ENCODE measurements around the gene CPT1A.
"Not testable (repeated sequence)": the region's sequence is repeated elsewhere in the genome, so short reads cannot be mapped to it uniquely, and the experiment has no call there.

Gene CPT1A

GRCh38 chr11:68841718-68842426, at the start of gene CPT1A:
CPT1A (minus strand) TSS chr11:68841916; CDS start chr11:68815474, 26,442 bp downstream.
- Histone ChIP-seq H3K4me3 (ENCODE audit: low read length in 2 of 2) (peak within 1 kb of the TSS; percentile 84 to 89), H3K4me1 (ENCODE audit: control insufficient read depth, insufficient read depth, low read length) (peaks cover 56% of the 10 kb centered on the region), H3K27ac (ENCODE audit: low read length) (peak within 1 kb of the TSS; percentile 96), H3K36me3 (ENCODE audit: control insufficient read depth in 2 of 2, insufficient read depth in 2 of 2, low read length in 2 of 2) (no peaks in the 10 kb centered on the region), H3K9me3 (ENCODE audit: control insufficient read depth in 2 of 2, low read length in 2 of 2) (no peaks in the 10 kb centered on the region), H3K9ac (ENCODE audit: low read length in 2 of 2) (peak within 1 kb of the TSS; percentile 79 to 80), H3K27me3 (ENCODE audit: control insufficient read depth in 1 of 2, insufficient read depth in 2 of 2, low read length in 2 of 2) (no peaks in the 10 kb centered on the region)

DNA sequence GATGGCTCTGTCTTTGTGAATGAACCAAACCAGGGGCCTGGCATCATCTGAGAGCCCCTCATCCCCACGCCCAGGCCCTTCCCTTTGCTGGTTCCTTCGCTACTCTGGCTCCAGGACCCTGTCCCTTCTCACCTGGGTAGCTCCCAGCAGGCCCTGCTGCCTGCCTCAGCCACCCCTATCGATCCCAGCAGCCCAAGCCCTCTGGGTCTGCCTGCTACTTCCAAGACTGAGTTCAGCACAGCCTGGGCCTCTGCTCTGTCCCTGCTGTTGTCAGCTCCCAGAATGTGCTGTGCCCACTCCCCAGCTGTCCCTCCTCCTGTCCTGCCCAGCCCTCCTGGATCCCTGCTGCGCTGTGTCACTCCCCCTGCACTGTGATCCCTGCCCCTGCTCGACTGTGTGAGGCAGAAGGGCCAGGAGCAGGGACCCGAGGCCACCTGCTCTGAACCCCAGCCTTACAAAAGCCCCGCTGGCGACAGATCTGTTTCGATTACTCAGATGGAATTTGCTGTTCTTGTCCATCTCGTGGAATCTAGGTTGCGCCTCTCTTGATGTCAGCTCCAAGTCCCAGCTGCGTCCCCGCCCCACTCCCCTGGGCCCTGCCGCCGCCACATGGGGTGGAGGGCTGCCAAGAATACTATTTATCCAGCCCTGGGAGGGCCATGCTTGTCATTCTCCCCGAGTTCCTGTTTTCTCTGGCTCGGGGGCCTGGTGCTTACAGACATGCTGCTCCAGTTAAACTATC, 48.9 kb upstream of the CPT1A start:
- Histone ChIP-seq H3K36me3 (ENCODE audit: control insufficient read depth in 2 of 2, insufficient read depth in 2 of 2, low read length in 2 of 2) (peaks cover 22 to 26% of the 10 kb centered on the region in 2 donors), H3K9ac (ENCODE audit: low read length in 2 of 2) (peak overlapping the region in 1 of 2 donors; percentile 22), H3K9me3 (ENCODE audit: control insufficient read depth in 2 of 2, low read length in 2 of 2) (no peaks in the 10 kb centered on the region), H3K27ac (ENCODE audit: low read length) (no peak overlapping the region), H3K27me3 (ENCODE audit: control insufficient read depth in 1 of 2, insufficient read depth in 2 of 2, low read length in 2 of 2) (no peaks in the 10 kb centered on the region), H3K4me1 (ENCODE audit: control insufficient read depth, insufficient read depth, low read length) (peaks cover 14% of the 10 kb centered on the region), H3K4me3 (ENCODE audit: low read length in 2 of 2) (no peak overlapping the region)

DNA sequence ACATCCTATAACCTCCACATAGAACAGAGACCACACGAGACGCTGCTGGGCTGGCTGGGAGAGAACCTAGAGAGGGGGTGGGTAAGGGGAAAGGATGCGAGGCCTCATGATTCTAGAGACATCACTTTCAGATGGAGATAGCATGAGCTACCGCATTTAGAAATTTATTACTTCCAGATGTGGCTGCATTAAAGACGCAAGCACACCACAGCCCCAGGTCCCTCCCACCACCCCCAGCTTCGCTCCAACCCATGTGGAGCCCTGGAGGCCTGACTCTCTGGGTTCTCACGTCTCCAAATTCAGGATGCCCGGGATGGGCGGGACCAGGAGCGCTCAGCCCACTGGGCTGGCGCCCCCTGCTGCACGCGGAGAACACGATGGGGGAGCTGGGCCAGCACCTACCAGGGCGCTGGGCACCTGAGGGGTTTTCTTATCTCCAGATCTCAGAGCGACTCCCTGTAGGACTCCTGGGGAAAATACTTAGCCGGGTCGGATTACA, 48.3 kb upstream of the CPT1A start:
- Histone ChIP-seq H3K27me3 (ENCODE audit: control insufficient read depth in 1 of 2, insufficient read depth in 2 of 2, low read length in 2 of 2) (no peaks in the 10 kb centered on the region), H3K4me1 (ENCODE audit: control insufficient read depth, insufficient read depth, low read length) (peaks cover 14% of the 10 kb centered on the region), H3K36me3 (ENCODE audit: control insufficient read depth in 2 of 2, insufficient read depth in 2 of 2, low read length in 2 of 2) (peaks cover 21 to 24% of the 10 kb centered on the region in 2 donors), H3K9ac (ENCODE audit: low read length in 2 of 2) (no peak overlapping the region), H3K4me3 (ENCODE audit: low read length in 2 of 2) (no peak overlapping the region), H3K9me3 (ENCODE audit: control insufficient read depth in 2 of 2, low read length in 2 of 2) (no peaks in the 10 kb centered on the region), H3K27ac (ENCODE audit: low read length) (no peak overlapping the region)

DNA sequence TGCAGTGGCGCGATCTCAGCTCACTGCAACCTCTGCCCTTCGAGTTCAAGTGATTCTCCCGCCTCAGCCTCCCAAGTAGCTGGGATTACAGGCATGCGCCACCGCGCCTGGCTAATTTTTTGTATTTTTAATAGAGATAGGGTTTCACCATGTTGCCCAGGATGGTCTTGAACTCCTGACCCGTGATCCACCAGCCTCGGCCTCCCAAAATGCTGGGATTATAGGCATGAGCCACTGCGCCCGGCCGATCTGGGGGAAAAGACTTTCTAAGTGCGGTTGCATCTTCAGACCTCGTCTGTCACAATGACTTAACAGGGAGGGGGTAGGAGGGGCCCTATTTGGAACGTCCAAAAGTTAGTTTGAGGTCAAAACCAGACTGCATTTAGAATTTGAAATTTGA, 43.1 kb upstream of the CPT1A start:
- H3K9ac ChIP-seq (ENCODE audit: low read length in 2 of 2); H3K36me3 ChIP-seq (ENCODE audit: control insufficient read depth in 2 of 2, insufficient read depth in 2 of 2, low read length in 2 of 2); H3K4me3 ChIP-seq (ENCODE audit: low read length in 2 of 2); H3K27ac ChIP-seq (ENCODE audit: low read length); H3K27me3 ChIP-seq (ENCODE audit: control insufficient read depth in 1 of 2, insufficient read depth in 2 of 2, low read length in 2 of 2); H3K9me3 ChIP-seq (ENCODE audit: control insufficient read depth in 2 of 2, low read length in 2 of 2); H3K4me1 ChIP-seq (ENCODE audit: control insufficient read depth, insufficient read depth, low read length): not testable (repeated sequence)

DNA sequence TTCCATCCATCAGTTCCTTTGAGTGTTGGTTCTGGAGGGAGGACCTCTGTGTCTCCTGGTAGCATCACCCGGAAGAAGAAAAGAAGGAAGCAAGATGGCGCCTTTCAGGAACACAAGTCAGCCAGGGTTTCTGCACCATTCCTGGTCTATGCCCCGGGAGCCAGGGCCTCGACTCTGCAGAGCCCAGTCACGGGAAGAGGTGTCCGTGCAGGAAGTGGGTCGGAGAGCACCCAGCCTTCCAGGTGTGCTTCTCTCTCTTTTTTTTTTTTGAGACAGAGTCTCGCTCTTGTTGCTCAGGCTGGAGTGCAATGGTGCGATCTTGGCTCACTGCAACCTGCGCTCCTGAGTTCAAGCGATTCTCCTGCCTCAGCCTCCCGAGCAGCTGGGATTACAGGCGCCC, 40.7 kb upstream of the CPT1A start:
- no peaks in the 10 kb centered on the region for H3K9me3 ChIP-seq (ENCODE audit: control insufficient read depth in 2 of 2, low read length in 2 of 2)
- H3K27me3 ChIP-seq (ENCODE audit: control insufficient read depth in 1 of 2, insufficient read depth in 2 of 2, low read length in 2 of 2), result no peaks in the 10 kb centered on the region
- no peaks in the 10 kb centered on the region for H3K36me3 ChIP-seq (ENCODE audit: control insufficient read depth in 2 of 2, insufficient read depth in 2 of 2, low read length in 2 of 2)
- no peaks in the 10 kb centered on the region for H3K4me1 ChIP-seq (ENCODE audit: control insufficient read depth, insufficient read depth, low read length)
- H3K27ac ChIP-seq (ENCODE audit: low read length), result no peak overlapping the region
- H3K4me3 ChIP-seq (ENCODE audit: low read length in 2 of 2), result no peak overlapping the region
- no peak overlapping the region for H3K9ac ChIP-seq (ENCODE audit: low read length in 2 of 2)

DNA sequence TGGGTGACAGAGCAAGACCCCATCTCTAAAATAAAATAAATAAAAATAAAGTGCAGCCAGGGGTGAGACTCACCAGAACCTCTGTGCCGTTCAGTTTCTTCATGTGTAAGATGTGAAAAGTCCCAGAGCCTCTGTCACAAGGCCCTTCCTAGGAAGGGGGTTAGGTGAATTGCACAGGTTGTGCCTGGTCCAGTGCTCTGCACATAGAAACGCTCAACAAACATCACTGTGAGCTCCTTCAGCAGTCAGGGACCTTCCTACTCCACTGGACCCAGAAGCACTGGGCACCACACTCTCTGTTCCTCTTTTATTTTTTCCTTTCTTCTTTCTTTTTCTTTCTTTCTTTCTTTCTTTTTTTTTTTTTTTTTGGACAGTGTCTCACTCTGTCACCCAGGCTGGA, 39.6 kb upstream of the CPT1A start:
- Histone ChIP-seq H3K4me3 (ENCODE audit: low read length in 2 of 2) (no peak overlapping the region), H3K27me3 (ENCODE audit: control insufficient read depth in 1 of 2, insufficient read depth in 2 of 2, low read length in 2 of 2) (no peaks in the 10 kb centered on the region), H3K9me3 (ENCODE audit: control insufficient read depth in 2 of 2, low read length in 2 of 2) (no peaks in the 10 kb centered on the region), H3K27ac (ENCODE audit: low read length) (no peak overlapping the region), H3K36me3 (ENCODE audit: control insufficient read depth in 2 of 2, insufficient read depth in 2 of 2, low read length in 2 of 2) (no peaks in the 10 kb centered on the region), H3K4me1 (ENCODE audit: control insufficient read depth, insufficient read depth, low read length) (no peaks in the 10 kb centered on the region), H3K9ac (ENCODE audit: low read length in 2 of 2) (no peak overlapping the region)

GRCh38 chr11:68880851-68881250, 39.1 kb upstream of the CPT1A start:
- no peaks in the 10 kb centered on the region for H3K9me3 ChIP-seq (ENCODE audit: control insufficient read depth in 2 of 2, low read length in 2 of 2)
- H3K9ac ChIP-seq (ENCODE audit: low read length in 2 of 2), result no peak overlapping the region
- no peaks in the 10 kb centered on the region for H3K27me3 ChIP-seq (ENCODE audit: control insufficient read depth in 1 of 2, insufficient read depth in 2 of 2, low read length in 2 of 2)
- H3K4me1 ChIP-seq (ENCODE audit: control insufficient read depth, insufficient read depth, low read length), result no peaks in the 10 kb centered on the region
- no peaks in the 10 kb centered on the region for H3K36me3 ChIP-seq (ENCODE audit: control insufficient read depth in 2 of 2, insufficient read depth in 2 of 2, low read length in 2 of 2)
- H3K27ac ChIP-seq (ENCODE audit: low read length), result no peak overlapping the region
- no peak overlapping the region for H3K4me3 ChIP-seq (ENCODE audit: low read length in 2 of 2)

- no peaks in the 10 kb centered on the region for H3K9me3 ChIP-seq (ENCODE audit: control insufficient read depth in 2 of 2, low read length in 2 of 2)
- H3K4me1 ChIP-seq (ENCODE audit: control insufficient read depth, insufficient read depth, low read length), result no peaks in the 10 kb centered on the region
- H3K27ac ChIP-seq (ENCODE audit: low read length), result no peak overlapping the region
- H3K9ac ChIP-seq (ENCODE audit: low read length in 2 of 2), result no peak overlapping the region
- H3K27me3 ChIP-seq (ENCODE audit: control insufficient read depth in 1 of 2, insufficient read depth in 2 of 2, low read length in 2 of 2), result no peaks in the 10 kb centered on the region
- no peak overlapping the region for H3K4me3 ChIP-seq (ENCODE audit: low read length in 2 of 2)
- no peaks in the 10 kb centered on the region for H3K36me3 ChIP-seq (ENCODE audit: control insufficient read depth in 2 of 2, insufficient read depth in 2 of 2, low read length in 2 of 2)
Measured at GRCh38 chr11:68878022-68878421, 36.3 kb upstream of the CPT1A start.

DNA sequence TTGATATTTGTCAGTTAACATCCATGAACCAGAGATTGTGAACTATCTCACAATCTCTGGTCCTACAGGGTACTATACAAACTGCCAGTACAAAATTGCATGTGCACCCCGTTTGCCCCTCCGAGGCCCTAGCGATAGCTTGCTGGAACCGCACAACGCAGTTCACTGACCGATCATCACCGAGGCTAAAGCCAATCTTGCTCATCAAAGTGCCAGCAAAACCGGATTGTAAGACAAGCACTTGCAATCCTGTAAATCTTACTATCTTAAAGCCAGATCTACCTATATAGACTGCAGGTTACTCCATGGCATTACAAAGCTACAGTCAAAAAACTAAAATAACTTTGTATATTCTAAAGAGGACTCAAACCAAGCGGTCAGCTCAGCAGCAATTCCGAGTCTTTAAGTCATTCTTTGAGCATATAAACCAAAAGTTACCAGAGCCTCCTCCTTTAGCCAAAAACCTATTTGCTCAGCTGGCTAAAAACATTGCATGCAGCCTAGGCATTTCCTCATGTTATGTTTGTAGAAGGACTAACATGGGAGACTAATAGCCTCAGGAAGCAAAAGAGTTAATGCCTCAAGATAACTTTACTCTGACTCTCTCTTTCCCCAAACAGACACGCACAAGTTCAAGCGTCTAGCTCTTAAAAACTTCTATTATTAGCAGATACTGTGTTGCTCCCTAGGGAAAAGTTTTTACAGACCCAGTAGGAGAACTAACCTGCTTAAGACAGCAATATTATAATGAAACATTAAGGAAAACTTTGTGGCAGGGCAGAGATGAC, 30.7 kb upstream of the CPT1A start:
- H3K27me3 ChIP-seq (ENCODE audit: control insufficient read depth in 1 of 2, insufficient read depth in 2 of 2, low read length in 2 of 2), result no peaks in the 10 kb centered on the region
- no peaks in the 10 kb centered on the region for H3K36me3 ChIP-seq (ENCODE audit: control insufficient read depth in 2 of 2, insufficient read depth in 2 of 2, low read length in 2 of 2)
- H3K9me3 ChIP-seq (ENCODE audit: control insufficient read depth in 2 of 2, low read length in 2 of 2), result no peaks in the 10 kb centered on the region
- no peak overlapping the region for H3K9ac ChIP-seq (ENCODE audit: low read length in 2 of 2)
- no peak overlapping the region for H3K27ac ChIP-seq (ENCODE audit: low read length)
- H3K4me1 ChIP-seq (ENCODE audit: control insufficient read depth, insufficient read depth, low read length), result no peaks in the 10 kb centered on the region
- no peak overlapping the region for H3K4me3 ChIP-seq (ENCODE audit: low read length in 2 of 2)

- Histone ChIP-seq H3K4me3 (ENCODE audit: low read length in 2 of 2) (no peak overlapping the region), H3K4me1 (ENCODE audit: control insufficient read depth, insufficient read depth, low read length) (no peaks in the 10 kb centered on the region), H3K36me3 (ENCODE audit: control insufficient read depth in 2 of 2, insufficient read depth in 2 of 2, low read length in 2 of 2) (no peaks in the 10 kb centered on the region), H3K27me3 (ENCODE audit: control insufficient read depth in 1 of 2, insufficient read depth in 2 of 2, low read length in 2 of 2) (no peaks in the 10 kb centered on the region), H3K27ac (ENCODE audit: low read length) (no peak overlapping the region), H3K9ac (ENCODE audit: low read length in 2 of 2) (no peak overlapping the region), H3K9me3 (ENCODE audit: control insufficient read depth in 2 of 2, low read length in 2 of 2) (no peaks in the 10 kb centered on the region)
Measured at GRCh38 chr11:68870470-68870869, 28.8 kb upstream of the CPT1A start.
